Mesenteric fat pad (tissue), 1 donor: Measurements from ENCODE around the gene CDK6. TPM values are rescaled to one million over a fixed set of nuclear protein-coding genes. Genes with fewer than 3 reads are reported as not detected.

Experiments used
- DNase-seq: peaks from one replicate; pipeline ENCODE4 v3.0.0-alpha.2; 2020; ENCODE audit warnings: low spot score
- total RNA-seq: library from RNA; stranded (reverse); fragmentation: NEBNext Ultra II Directional; extraction: Animal tissue kit (Norgen Biotek cat#: 25700); gene quantifications from one replicate; pipeline ENCODE4 v1.2.1, GENCODE V29; 2021
- donor health status: DM: yes; HTN: yes; CAD: no.

CDK6 gene
- total RNA-seq, 1 donor from 2014 or later: 17.1 TPM

DNA sequence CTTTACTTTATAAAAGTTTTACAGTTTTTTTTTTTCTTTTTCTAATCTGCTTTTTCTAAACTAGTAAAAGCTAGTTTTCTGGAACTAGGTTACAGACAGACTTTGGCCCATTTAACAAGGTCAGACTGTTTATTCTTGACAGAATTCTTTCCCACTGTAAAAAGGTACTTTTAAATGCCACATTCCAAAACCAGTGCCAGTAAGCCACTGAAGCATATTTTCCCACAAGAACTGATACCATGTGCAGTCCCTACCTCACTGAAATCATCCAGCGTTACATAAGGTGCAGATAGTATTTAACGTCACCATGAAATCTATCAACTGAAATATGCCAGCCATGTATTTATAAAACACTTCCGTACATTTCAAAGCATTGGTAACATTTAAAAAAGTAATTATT, 121.6 kb downstream of the CDK6 start:
- DNase-seq: no peak

GRCh38 chr7:92714280-92714679, 122.1 kb downstream of the CDK6 start:
- DNase-seq: no peak

DNA sequence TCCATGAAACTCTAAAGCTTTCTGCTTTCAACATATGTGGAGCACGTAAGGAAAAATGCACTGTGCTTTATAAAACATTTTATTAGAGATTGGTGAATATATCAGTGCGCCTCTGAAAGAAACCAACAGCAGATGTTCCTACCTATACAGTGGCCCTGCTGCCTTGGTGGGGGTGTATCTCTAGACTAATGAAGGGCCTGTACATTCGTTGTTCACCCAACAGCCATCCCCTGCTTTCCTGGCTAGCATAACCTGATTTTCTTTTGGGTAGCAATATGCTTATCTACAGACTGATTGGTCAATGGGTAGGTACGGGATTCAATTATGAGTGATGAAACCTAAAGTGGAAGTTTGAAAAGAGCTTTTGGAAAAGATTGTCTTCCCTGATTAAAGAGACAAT, 126.5 kb downstream of the CDK6 start:
- no peak for DNase-seq

DNA sequence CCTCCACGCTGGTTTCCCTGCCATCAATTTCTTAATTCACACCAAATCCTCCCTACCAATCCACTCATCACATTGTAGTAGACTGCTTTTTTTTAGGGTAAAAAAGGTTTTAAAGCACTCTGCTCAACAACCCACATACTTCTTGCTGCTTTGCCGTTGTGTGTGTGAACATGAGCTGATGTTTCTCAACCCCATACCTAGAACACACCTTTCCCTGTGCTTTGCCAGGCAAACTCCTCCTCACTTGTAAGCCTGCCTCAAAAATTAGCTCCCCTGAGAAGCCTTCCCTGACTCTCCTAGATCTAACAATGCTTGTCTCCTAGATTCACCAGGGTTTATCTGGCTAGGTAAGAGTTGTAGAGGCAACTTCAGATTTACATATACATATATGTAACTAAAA, 127.2 kb downstream of the CDK6 start:
- no peak for DNase-seq

- no peak for DNase-seq
Observed at GRCh38 chr7:92708111-92709042, 128.0 kb downstream of the CDK6 start.

DNA sequence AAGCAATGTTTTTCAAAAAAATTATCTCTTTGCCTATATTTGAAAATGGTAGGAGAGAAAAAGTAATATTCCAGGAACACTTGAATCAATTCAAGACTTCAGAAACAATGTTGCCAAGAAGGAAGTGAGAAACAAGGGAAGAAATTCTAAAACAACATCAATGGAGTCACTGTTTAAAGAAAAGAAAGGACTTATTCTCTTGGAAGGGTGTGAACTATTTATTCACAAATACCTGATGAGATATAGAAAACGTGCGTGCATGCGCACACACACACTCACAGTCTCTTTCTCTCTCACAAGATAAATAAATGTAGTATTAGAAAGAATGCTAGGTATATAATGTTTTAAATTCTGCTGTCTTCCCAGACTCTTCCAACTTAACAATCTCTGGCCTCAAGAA, 128.9 kb downstream of the CDK6 start:
- no peak for DNase-seq

GRCh38 chr7:92706563-92706962, 129.8 kb downstream of the CDK6 start:
- no peak for DNase-seq

GRCh38 chr7:92705831-92706230, 130.5 kb downstream of the CDK6 start:
- DNase-seq: no peak

GRCh38 chr7:92704858-92705257, 131.5 kb downstream of the CDK6 start:
- no peak for DNase-seq

DNA sequence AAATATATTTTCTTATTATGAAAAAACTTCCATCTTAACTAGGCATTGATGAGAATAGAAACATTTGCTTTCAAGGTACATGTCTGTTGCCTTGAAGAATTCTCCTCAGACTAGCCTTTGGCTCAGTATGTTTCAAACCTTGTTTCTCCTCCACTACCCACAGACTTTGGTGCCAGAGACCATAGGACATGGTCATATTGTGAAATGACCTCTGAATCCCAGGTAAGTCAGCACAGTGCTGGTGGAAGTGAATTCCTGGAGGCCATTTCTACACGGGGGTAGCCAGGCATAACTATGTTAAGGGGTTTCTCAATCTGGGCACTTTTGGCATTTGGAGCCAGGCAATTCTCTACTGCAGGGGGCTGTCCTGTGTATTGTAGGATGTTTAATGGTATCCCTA, 133.8 kb downstream of the CDK6 start:
- DNase-seq: no peak

GRCh38 chr7:92699966-92700514, 136.3 kb downstream of the CDK6 start:
- no peak for DNase-seq

DNA sequence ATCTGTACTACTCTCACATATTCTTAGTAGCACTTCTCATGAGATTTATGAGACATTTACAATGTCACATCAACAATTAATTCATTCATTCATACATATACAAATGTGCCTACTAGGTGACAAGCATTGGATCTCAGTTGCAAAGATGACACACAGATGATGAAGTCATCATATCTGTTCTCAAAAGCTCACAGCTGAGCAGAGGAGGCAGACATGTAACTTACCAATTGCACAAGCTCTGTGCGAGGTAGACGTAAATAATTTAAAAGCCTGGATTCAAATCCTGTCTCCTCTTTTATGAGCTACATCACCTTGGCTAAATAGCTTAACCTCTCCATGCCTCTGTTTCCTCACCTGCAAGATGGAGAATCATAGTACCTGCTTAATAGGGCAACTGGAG, 136.8 kb downstream of the CDK6 start:
- DNase-seq: no peak

- no peak for DNase-seq
Observed at GRCh38 chr7:92698237-92698841, 138.0 kb downstream of the CDK6 start.

- no peak for DNase-seq
Observed at GRCh38 chr7:92697414-92697813, 139.0 kb downstream of the CDK6 start.

DNA sequence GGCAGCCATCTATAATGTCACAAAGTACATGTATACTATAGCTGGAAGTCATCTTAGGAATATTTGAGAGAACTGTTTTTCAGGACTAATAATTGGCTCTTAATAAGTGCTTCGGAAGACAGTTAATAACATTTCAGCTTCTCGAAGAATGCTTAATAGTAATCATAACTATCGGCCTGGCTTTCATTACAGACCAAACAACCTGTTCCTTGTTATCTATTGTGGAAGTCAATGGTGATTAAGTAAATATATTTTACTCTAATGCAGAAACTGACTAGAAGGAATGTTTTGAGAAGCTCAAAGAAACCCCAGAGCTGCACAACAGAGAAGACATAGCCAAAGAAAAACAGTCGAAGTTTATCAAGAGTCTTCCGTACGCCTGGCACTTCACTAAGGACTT, 139.4 kb downstream of the CDK6 start:
- DNase-seq: no peak

GRCh38 chr7:92696584-92696983, 139.8 kb downstream of the CDK6 start:
- no peak for DNase-seq

GRCh38 chr7:92695308-92696261, 140.8 kb downstream of the CDK6 start:
- DNase-seq: no peak

GRCh38 chr7:92694211-92694610, 142.2 kb downstream of the CDK6 start:
- DNase-seq: no peak

- DNase-seq: no peak
Observed at GRCh38 chr7:92693519-92693918, 142.9 kb downstream of the CDK6 start.

DNA sequence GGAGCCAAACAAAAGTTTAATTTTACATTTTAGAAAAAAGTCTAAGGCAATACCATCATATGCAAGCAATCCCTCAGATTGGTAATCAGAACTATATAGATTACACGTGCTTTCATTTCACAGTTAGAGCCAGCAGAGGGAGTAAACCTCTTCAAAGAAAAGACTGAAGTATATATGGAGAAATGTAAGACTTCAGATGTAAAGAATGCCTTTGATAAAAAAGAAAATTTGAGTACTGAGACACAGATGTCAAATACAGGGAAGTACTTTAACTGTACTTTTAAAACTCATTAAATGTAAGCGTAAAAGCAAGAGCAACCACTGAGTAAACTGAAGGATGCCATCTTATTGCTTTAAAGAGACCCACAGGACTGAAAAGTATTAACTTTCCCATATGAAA, 144.8 kb downstream of the CDK6 start:
- DNase-seq: no peak
